ENCODE measurements around the gene PEX6. TPM values are rescaled to one million over a fixed set of nuclear protein-coding genes. Genes with fewer than 3 reads are reported as not detected.

Gene PEX6
- total and polyA plus RNA-seq, 2 of the 13 experiments (the other 11 are each of a cell fraction or from before 2014, with no cell fraction given), result 5.1 to 6.7 TPM

DNA sequence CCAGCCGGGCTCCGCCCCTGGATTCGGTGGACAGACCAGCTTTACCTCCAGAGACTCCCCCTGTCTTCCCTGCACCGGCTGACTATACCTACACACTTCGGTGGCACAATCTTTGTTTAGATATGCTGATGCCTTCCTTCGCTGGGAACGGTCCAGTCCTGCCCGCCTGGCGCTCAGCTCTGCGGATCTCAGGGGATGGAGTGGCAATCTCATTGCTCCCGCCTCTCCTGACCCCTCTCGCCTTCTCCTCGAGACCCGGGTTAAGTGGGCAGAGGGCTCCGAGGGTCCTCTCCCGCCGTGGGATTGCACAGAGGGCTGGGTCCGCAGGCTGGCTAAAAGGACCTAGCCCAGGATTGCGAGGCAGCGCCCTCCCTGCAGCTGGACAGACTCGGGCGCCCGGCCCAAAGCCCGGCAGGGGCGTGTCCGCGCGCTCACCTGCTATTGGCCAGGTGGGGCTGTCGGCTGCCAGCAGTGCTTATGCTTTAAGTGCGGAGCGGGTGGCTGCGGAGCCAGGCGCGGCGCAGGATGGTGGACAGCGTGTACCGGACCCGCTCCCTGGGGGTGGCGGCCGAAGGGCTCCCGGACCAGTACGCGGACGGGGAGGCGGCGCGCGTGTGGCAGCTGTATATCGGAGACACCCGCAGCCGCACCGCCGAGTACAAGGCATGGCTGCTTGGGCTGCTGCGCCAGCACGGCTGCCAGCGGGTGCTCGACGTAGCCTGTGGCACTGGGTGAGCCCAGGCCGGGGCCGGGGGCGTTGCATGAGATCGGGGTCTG is 18.6 kb downstream of the PEX6 start, which contains the start of gene GNMT (continued):
- TF ChIP-seq FOXC1 (CRISPR knock-in tag; IDR thresholded peaks at IDR 0.05; ENCODE audit: borderline replicate concordance) (peak; percentile 86), RBM39 (IDR thresholded peaks at IDR 0.05; ENCODE audit: low read depth, low read length, poor library complexity, severe bottlenecking) (peak; percentile 62), KLF16 (CRISPR knock-in tag; IDR thresholded peaks at IDR 0.05) (no peak; a peak in 2 of 4 replicates), SP1 (IDR thresholded peaks at IDR 0.05) (no peak), SP1 (CRISPR knock-in tag; IDR thresholded peaks at IDR 0.05) (peak; percentile 55; the same call in 1 of the 2 replicates), ZNF788 (CRISPR knock-in tag; IDR thresholded peaks at IDR 0.05; ENCODE audit: borderline replicate concordance) (no peak; the same call in 1 of the 2 replicates), ZNF713 (CRISPR knock-in tag; IDR thresholded peaks at IDR 0.05) (0 out of 2 replicates have a peak, but pooled peaks have one; percentile 63), ARHGAP35 (CRISPR knock-in tag; IDR thresholded peaks at IDR 0.05; ENCODE audit: borderline replicate concordance) (peak; percentile 40; the same call in 1 of the 2 replicates), SATB2 (CRISPR knock-in tag; IDR thresholded peaks at IDR 0.05) (0 out of 2 replicates have a peak, but pooled peaks have one; percentile 33), JDP2 (CRISPR knock-in tag; IDR thresholded peaks at IDR 0.05; ENCODE audit: borderline replicate concordance) (no peak), ZC3H4 (CRISPR knock-in tag; IDR thresholded peaks at IDR 0.05; ENCODE audit: borderline replicate concordance) (no peak), ZNF501 (CRISPR knock-in tag; IDR thresholded peaks at IDR 0.05) (peak; percentile 79; the same call in 1 of the 2 replicates), PRMT3 (CRISPR knock-in tag; IDR thresholded peaks at IDR 0.05; ENCODE audit: borderline replicate concordance, low read depth) (no peak), SIN3A (IDR thresholded peaks at IDR 0.05; ENCODE audit: borderline replicate concordance, low read depth, low read length) (peak; percentile 91; the same call in 1 of the 2 replicates), ZNF816 (CRISPR knock-in tag; IDR thresholded peaks at IDR 0.05; ENCODE audit: borderline replicate concordance) (no peak)
- TF ChIP-seq, protein P1, sequence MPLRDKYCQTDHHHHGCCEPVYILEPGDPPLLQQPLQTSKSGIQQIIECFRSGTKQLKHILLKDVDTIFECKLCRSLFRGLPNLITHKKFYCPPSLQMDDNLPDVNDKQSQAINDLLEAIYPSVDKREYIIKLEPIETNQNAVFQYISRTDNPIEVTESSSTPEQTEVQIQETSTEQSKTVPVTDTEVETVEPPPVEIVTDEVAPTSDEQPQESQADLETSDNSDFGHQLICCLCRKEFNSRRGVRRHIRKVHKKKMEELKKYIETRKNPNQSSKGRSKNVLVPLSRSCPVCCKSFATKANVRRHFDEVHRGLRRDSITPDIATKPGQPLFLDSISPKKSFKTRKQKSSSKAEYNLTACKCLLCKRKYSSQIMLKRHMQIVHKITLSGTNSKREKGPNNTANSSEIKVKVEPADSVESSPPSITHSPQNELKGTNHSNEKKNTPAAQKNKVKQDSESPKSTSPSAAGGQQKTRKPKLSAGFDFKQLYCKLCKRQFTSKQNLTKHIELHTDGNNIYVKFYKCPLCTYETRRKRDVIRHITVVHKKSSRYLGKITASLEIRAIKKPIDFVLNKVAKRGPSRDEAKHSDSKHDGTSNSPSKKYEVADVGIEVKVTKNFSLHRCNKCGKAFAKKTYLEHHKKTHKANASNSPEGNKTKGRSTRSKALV (CRISPR knock-in tag; IDR thresholded peaks at IDR 0.05), result peak; percentile 96
- TF ChIP-seq, protein P2, sequence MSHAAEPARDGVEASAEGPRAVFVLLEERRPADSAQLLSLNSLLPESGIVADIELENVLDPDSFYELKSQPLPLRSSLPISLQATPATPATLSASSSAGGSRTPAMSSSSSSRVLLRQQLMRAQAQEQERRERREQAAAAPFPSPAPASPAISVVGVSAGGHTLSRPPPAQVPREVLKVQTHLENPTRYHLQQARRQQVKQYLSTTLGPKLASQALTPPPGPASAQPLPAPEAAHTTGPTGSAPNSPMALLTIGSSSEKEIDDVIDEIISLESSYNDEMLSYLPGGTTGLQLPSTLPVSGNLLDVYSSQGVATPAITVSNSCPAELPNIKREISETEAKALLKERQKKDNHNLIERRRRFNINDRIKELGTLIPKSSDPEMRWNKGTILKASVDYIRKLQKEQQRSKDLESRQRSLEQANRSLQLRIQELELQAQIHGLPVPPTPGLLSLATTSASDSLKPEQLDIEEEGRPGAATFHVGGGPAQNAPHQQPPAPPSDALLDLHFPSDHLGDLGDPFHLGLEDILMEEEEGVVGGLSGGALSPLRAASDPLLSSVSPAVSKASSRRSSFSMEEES (CRISPR knock-in tag; IDR thresholded peaks at IDR 0.05), result peak; percentile 50; the same call in 1 of the 2 replicates
- TF ChIP-seq, protein P3, sequence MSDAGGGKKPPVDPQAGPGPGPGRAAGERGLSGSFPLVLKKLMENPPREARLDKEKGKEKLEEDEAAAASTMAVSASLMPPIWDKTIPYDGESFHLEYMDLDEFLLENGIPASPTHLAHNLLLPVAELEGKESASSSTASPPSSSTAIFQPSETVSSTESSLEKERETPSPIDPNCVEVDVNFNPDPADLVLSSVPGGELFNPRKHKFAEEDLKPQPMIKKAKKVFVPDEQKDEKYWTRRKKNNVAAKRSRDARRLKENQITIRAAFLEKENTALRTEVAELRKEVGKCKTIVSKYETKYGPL (CRISPR knock-in tag; IDR thresholded peaks at IDR 0.05), result no peak

Measured in HepG2 (cell line).